Stimulated activated CD8-positive, alpha-beta memory T cell treated with anti-CD3 and anti-CD28 coated beads, Interleukin-2, amount 100 ng/mL, for 48 hours (primary cell): ENCODE results near the gene RPL28.

Experiments used
- DNase-seq, 2 donors: peaks; one replicate each; pipeline ENCODE4 v3.0.0-alpha.2; 2020; ENCODE audit warnings: low read depth in 2 of 2

The RPL28 gene

DNA sequence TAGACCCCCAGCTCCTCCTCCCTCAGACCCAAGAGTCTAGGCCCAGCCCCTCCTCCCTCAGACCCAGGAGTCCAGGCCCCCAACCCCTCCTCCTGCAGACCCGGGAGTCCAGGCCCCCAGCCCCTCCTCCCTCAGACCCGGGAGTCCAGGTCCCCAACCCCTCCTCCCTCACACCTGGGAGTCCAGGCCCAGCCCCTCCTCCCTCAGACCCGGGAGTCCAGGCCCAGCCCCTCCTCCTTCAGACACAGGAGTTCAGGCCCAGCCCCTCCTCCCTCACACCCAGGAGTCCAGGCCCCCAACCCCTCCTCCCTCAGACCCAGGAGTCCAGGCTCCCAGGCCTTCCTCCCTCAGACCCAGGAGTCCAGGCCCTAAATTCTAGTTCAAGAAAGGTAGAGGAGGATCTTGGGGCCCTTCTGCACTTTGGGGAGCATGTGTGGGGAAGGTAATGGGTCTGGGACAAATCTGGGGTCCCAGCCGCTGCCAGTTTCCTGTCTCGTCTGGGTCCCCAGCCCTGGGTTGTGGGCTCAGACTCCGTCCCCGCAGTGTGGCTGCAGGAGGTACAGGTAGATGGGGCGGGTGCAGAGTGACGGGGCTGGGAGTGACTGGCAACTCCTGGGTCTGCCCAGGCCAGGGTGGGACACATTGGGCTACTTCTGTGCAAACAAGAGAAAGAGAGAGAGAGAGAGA is 12.3 kb upstream of the RPL28 start:
- DNase-seq = no peak

- DNase-seq = no peak
Measured at GRCh38 chr19:55373993-55374757, 11.6 kb upstream of the RPL28 start.

DNA sequence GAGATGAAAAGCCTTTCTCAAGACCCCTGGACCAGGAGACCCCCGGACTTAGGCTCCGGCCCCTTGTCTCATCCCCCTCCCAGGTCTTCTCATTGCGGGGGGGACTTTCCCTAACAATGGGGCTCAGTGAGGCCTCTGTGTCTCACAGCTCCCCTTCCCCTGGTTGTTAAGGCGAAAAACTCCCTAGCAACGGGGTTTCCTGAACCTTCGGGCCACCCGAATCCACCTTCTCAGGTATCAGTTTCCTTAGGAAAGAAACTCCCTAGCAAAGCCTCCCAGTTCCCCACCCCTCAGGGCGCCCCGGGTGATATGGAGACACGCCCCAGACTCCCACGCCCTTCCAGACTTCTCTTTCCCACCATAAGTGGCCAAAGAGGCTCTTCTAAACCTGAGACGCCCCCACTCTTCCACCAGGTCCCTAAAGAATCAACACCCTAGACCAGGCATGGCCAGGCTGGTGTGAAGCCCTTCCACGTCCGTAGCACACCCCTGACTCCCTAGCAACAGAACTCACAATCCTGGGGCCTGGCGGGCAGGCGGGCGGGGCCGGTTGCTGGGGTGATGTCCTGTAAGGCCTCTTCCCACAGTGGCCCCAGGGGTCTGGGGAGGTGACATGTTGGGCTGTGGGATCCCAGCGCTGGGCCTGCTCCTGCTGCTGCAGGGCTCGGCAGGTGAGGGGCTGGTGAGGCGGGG is 9.3 kb upstream of the RPL28 start, which contains the start of gene TMEM190:
TMEM190 (plus strand) TSS at position 586 of the 693 bp plus-strand sequence; CDS start at position 614, 28 bp downstream.
- DNase-seq = no peak

DNA sequence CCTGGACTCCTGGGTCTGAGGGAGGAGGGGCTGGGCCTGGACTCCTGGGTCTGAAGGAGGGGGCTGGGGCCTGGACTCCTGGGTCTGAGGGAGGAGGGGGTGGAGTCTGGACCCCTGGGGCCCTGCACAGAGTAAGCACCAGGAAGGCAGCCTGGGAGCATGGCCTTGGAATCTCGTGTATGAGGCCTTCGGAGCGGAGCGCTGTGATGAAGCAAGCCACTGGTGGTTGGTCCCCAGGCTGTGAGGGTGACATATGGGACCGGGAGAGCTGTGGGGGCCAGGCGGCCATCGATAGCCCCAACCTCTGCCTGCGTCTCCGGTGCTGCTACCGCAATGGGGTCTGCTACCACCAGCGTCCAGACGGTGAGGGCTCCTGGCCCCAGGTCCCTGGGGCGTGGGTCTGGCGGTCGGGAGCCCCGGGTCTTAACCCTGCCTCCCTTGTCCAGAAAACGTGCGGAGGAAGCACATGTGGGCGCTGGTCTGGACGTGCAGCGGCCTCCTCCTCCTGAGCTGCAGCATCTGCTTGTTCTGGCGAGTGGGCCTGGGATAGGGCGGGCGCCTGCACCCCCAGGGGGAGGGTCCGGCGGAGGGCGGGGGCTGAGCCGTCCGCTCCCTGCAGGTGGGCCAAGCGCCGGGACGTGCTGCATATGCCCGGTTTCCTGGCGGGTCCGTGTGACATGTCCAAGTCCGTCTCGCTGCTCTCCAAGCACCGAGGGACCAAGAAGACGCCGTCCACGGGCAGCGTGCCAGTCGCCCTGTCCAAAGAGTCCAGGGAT is 8.2 kb upstream of the RPL28 start:
- no peak for DNase-seq

DNA sequence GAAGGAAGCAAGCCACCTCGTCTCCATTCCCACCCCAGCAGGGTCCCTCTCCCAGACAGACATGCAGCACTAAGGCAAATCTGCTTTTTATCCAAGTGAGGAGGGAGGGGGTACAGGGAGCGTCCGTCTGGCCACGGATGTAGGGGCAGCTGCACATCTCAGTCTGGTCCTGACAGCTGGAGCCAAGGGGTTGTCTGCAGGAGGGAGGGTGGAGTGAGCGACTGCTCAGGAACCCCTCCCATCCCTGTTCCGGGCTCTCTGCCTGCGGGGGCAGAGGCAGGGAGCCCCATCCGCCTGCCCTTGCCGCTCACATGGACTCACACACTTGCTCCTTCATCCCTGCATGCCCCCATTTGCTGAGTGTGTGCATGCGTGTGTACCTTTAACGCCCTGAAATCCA is 6.6 kb upstream of the RPL28 start:
- no peak for DNase-seq

DNA sequence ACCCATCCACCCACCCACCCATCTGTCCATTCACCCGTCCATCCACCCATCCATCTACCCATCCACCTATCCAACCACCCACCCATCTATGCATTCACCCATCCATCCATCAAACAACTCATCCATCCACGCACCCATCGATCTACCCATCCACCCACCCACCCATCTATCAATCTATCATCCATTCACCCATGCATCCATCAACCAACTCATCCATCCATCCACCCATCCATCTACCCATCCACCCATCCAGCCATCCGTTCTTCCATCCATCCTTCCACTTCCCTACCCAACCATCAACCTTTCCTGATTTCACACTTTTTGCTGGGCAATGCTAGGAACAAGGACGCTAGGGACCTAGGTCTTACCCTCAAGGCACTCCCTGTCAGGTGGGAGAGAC is 3.7 kb upstream of the RPL28 start:
- DNase-seq = no peak

- DNase-seq = no peak
Measured at GRCh38 chr19:55382522-55383054, 3.1 kb upstream of the RPL28 start.

DNA sequence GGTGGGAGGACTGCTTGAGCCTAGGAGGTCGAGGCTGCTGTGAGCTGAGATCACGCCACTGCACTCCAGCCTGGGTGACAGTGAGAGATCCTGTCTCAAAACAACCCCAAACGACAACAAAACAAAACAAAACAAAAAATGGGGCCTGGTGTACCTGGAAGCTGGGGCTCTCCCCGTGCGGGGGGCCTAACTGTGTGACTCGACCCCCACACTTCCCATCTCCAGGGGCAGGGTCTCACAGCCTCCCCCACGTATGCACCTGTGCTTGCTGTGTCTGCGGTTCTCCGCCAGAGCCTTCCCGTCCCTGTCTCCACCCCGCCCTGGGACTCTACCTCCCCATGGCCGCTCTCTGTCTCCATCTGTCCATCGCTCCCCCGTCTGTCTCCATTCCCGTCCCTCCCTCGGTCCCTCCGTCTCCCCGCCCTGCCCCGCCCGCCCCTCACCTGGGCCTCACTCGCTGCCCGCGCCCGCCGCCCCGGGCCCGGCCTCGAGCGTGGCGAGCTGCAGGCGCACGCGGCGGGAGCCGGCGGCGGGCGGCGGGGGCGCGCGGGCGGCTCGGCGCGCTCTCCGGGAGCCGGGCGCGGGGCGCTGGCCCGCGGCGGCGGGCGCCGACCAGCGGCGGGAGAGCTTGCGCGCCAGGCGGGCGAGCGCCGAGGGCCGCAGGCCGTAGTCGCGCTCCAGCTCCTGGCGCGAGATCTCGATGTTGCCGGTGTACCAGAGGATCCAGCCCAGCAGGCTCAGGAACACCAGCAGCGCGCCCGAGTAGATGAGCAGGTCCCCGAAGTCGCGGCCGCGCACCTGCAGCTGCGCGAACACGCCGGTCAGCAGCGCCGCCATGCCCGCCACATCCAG is 2.2 kb upstream of the RPL28 start:
- DNase-seq = peak in 1 of 2 donors; percentile 35

- DNase-seq = no peak
Measured at GRCh38 chr19:55384131-55384919, 1.4 kb upstream of the RPL28 start, which contains the start of gene TMEM238. TMEM238 (minus strand) TSS chr19:55384292; CDS start chr19:55384259, 33 bp downstream.

- peak; percentile 86 to 92 for DNase-seq
Measured at GRCh38 chr19:55384920-55385723, 610 bp upstream of the RPL28 start.

GRCh38 chr19:55386493-55386971 is 800 bp downstream of the RPL28 start:
- DNase-seq = no peak

DNA sequence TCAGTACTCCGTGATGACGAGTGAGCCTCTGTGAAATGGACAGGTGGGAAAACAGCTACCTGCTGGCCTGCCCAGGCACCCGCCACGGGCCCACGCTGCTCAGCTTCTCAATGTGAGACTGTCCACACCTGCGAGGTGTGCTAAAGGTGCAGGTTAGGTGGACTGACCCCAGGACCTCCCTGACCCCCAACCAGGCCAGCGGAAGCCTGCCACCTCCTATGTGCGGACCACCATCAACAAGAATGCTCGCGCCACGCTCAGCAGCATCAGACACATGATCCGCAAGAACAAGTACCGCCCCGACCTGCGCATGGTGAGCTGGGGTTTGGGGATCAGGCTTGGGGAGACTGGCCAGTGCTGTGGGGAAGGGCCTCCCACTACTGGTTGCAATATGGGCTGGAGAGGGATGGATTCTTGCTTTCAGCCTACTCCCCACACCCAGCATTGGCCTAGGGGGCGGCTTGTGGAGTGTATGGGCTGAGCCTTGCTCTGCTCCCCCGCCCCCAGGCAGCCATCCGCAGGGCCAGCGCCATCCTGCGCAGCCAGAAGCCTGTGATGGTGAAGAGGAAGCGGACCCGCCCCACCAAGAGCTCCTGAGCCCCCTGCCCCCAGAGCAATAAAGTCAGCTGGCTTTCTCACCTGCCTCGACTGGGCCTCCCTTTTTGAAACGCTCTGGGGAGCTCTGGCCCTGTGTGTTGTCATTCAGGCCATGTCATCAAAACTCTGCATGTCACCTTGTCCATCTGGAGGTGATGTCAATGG is 2.2 kb downstream of the RPL28 start:
- DNase-seq = no peak

- no peak for DNase-seq
Measured at GRCh38 chr19:55389386-55390317, 3.9 kb downstream of the RPL28 start.

DNA sequence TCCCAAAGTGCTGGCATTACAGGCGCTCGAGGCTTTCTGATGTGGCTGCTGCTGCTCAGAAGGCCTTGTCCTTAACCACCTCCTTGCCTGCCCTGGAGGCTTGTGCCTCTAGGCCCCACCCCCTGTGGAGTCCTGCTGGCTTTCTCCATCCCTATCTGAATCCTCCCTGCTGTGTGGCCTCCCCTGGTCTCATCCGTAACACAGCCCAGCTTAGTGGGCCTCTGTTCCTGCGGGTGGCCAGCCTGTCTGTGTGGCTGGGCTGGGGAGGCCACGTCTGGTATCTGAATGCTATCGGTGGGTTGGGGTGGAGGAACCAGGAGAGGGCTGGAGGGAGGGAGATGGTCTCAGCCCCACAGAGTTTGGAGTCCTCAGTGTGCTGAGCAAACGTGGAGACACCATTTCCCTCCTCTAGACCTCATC is 4.7 kb downstream of the RPL28 start:
- no peak for DNase-seq

DNA sequence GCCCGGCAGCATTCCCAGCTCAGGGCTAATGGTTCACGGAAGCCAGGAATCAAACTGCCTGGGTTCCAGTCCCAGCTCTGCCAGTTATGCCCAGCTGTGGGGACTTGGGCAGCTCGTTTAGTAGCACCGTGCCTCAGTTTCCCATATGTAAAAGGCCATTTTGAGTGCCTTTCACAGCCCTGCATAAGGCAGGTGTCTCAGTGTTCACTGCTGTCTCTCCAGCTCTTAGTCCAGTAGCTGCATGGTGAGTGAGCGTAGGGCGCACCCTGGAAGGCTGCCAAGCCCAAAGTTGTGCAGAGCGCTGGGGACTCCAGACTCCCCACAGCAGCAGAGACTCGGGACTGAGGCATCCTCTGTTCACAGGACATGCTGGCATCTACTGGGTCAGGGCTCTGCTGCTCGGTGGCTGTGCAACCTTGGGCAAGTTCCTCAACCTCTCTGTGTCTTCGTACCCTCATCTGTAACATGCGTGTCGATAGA is 5.5 kb downstream of the RPL28 start:
- DNase-seq = no peak
